Endometrium (tissue), 2 donors: ENCODE measurements around the gene CNOT11.
"Not testable (repeated sequence)": the region's sequence is repeated elsewhere in the genome, so short reads cannot be mapped to it uniquely, and the experiment has no call there.

Experiments
- FAIRE-seq: peaks from 2 replicates; lab custom pipeline; 2012; peaks lifted over from hg19 to GRCh38; lab: Jason Lieb, UNC
- donor health status: control.
- donor health status: control.

The CNOT11 gene

GRCh38 chr2:101310090-101310833, 57.6 kb downstream of the CNOT11 start:
- no peak for FAIRE-seq

GRCh38 chr2:101310834-101311695, 58.4 kb downstream of the CNOT11 start:
- no peak for FAIRE-seq

- FAIRE-seq: no peak
These were observed 59.0 kb downstream of the CNOT11 start for GRCh38 chr2:101311696-101312017.

GRCh38 chr2:101316568-101316967, 63.9 kb downstream of the CNOT11 start:
- not testable (repeated sequence) for FAIRE-seq
